ENCODE results near the gene QPCT.

GRCh38 chr2:37330681-37331080, 13.7 kb upstream of the QPCT start:
- TF ChIP-seq POLR2A (IDR thresholded peaks at IDR 0.05) (no peak), CTCF (IDR thresholded peaks at IDR 0.05) (no peak), POLR2AphosphoS5 (IDR thresholded peaks at IDR 0.05; ENCODE audit: insufficient read depth in 1 of 2, low read depth in 1 of 2) (no peak)
